H1 (cell line): ENCODE data around the gene DRC3.

Experiments
- CHD1 ChIP-seq: IDR thresholded peaks from 2 replicates; pipeline ENCODE4 v1.6.1; 2012; ENCODE audit warnings: low read depth, low read length, improper control_type of control experiment
- CREB1 ChIP-seq: IDR thresholded peaks from 2 replicates; pipeline ENCODE4 v1.6.1; 2012; ENCODE audit warnings: inconsistent platforms
- EZH2 ChIP-seq: fragments of 200-600 bp; sonication (generic); IDR thresholded peaks from 2 replicates; pipeline ENCODE4 v1.7.1; 2012; ENCODE audit warnings: low read depth, mild to moderate bottlenecking, moderate library complexity, low read length, inconsistent platforms; ENCODE audit not compliant: severe bottlenecking
- JUND ChIP-seq: IDR thresholded peaks from 2 replicates; pipeline ENCODE4 v1.6.1; 2011; ENCODE audit warnings: mild to moderate bottlenecking, improper control_type of control experiment, low read length
- KDM5A ChIP-seq: fragments of 200-600 bp; IDR thresholded peaks from 2 replicates; pipeline ENCODE4 v1.7.1; 2012; ENCODE audit warnings: mild to moderate bottlenecking, low read length, inconsistent platforms, mixed read lengths
- SP1 ChIP-seq: IDR thresholded peaks from 2 replicates; pipeline ENCODE4 v1.6.1; 2011; ENCODE audit warnings: low read depth, low read length
- SP2 ChIP-seq: IDR thresholded peaks from 2 replicates; pipeline ENCODE4 v1.6.1; 2012; ENCODE audit warnings: mild to moderate bottlenecking, low read length, inconsistent platforms
- TF ChIP-seq, protein P1 (sequence below), 3 experiments: IDR thresholded peaks; 1 replicate in 2 of 3; 2 replicates in 1 of 3; pipeline versions ENCODE4 v1.5.1 to v1.6.1; 2011; ENCODE audit warnings: low read length in 3 of 3, mild to moderate bottlenecking in 3 of 3, inconsistent platforms in 2 of 3, low read depth in 1 of 3, moderate library complexity in 1 of 3; ENCODE audit not compliant: insufficient read depth in 1 of 3; ENCODE audit errors: control extremely low read depth in 1 of 3
- TF ChIP-seq, protein P2 (sequence below): IDR thresholded peaks from 2 replicates; pipeline ENCODE4 v1.6.1; 2011; ENCODE audit warnings: low read length, improper control_type of control experiment
- TF ChIP-seq, protein P3 (sequence below): IDR thresholded peaks from 2 replicates; pipeline ENCODE4 v1.6.1; 2012; ENCODE audit warnings: inconsistent platforms

GRCh38 chr17:17926840-17927449 lies 45.7 kb upstream of the DRC3 start:
- TF ChIP-seq, protein P1, sequence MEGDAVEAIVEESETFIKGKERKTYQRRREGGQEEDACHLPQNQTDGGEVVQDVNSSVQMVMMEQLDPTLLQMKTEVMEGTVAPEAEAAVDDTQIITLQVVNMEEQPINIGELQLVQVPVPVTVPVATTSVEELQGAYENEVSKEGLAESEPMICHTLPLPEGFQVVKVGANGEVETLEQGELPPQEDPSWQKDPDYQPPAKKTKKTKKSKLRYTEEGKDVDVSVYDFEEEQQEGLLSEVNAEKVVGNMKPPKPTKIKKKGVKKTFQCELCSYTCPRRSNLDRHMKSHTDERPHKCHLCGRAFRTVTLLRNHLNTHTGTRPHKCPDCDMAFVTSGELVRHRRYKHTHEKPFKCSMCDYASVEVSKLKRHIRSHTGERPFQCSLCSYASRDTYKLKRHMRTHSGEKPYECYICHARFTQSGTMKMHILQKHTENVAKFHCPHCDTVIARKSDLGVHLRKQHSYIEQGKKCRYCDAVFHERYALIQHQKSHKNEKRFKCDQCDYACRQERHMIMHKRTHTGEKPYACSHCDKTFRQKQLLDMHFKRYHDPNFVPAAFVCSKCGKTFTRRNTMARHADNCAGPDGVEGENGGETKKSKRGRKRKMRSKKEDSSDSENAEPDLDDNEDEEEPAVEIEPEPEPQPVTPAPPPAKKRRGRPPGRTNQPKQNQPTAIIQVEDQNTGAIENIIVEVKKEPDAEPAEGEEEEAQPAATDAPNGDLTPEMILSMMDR (IDR thresholded peaks at IDR 0.05; ENCODE audit: control extremely low read depth in 1 of 3, insufficient read depth in 1 of 3, low read depth in 1 of 3, low read length in 3 of 3): no peak
- TF ChIP-seq CHD1: no peak
- TF ChIP-seq, protein P2, sequence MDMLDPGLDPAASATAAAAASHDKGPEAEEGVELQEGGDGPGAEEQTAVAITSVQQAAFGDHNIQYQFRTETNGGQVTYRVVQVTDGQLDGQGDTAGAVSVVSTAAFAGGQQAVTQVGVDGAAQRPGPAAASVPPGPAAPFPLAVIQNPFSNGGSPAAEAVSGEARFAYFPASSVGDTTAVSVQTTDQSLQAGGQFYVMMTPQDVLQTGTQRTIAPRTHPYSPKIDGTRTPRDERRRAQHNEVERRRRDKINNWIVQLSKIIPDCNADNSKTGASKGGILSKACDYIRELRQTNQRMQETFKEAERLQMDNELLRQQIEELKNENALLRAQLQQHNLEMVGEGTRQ: no peak
- TF ChIP-seq CREB1: no peak
- TF ChIP-seq SP1: no peak
- TF ChIP-seq, protein P3, sequence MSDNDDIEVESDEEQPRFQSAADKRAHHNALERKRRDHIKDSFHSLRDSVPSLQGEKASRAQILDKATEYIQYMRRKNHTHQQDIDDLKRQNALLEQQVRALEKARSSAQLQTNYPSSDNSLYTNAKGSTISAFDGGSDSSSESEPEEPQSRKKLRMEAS: no peak
- no peak for TF ChIP-seq SP2
- no peak for TF ChIP-seq KDM5A
- TF ChIP-seq JUND: no peak
- TF ChIP-seq EZH2: no peak
